Upper lobe of right lung (tissue), 1 donor: ENCODE measurements around the gene MBD4. TPM values are rescaled to one million over a fixed set of nuclear protein-coding genes. Genes with fewer than 3 reads are reported as not detected.

Source experiments
- ATAC-seq: fragments of 200-7000 bp; cut with Tn5 transposase; one replicate; pipeline ENCODE4 v1.9.1; 2020; ENCODE audit warnings: mild to moderate bottlenecking, moderate library complexity
- DNase-seq: peaks from one replicate; pipeline ENCODE4 v3.0.0-alpha.2; 2020
- H3K27ac ChIP-seq: fragments of 200-600 bp; one replicate; pipeline ENCODE4 v1.8.0; 2022
- H3K27me3 ChIP-seq: fragments of 200-600 bp; one replicate; pipeline ENCODE4 v1.8.0; 2022; ENCODE audit warnings: mild to moderate bottlenecking
- H3K36me3 ChIP-seq: fragments of 200-600 bp; one replicate; pipeline ENCODE4 v1.8.0; 2022
- H3K4me1 ChIP-seq: fragments of 200-600 bp; one replicate; pipeline ENCODE4 v1.8.0; 2022
- H3K4me3 ChIP-seq: fragments of 200-600 bp; one replicate; pipeline ENCODE4 v1.8.0; 2022; ENCODE audit warnings: mild to moderate bottlenecking
- H3K9me3 ChIP-seq: fragments of 200-600 bp; one replicate; pipeline ENCODE4 v1.8.0; 2022
- CTCF ChIP-seq: fragments of 200-600 bp; IDR thresholded peaks from one replicate; pipeline ENCODE4 v1.8.0; 2022; ENCODE audit warnings: antibody characterized with exemption
- intact Hi-C: fragments of 100-400 bp; cut with DNase I; formaldehyde crosslinking; loops from one replicate; pipeline ENCODE4 v1.11.0; 2022
- total RNA-seq: library from RNA; stranded (reverse); fragmentation: NEBNext Ultra II Directional; extraction: Animal tissue kit (Norgen Biotek cat#: 25700); gene quantifications from one replicate; pipeline ENCODE4 v1.2.1, GENCODE V29; 2021
- donor health status: DM: no; HTN: yes; CAD: no; lungs with severe emphysema.

The MBD4 gene
- total RNA-seq, 1 donor from 2014 or later: 36.4 TPM

- DNase-seq (no peak), ATAC-seq (no peak)
- intact Hi-C loops: no loop called here
- H3K36me3 ChIP-seq: no peaks in the 10 kb centered on the region
- H3K27me3 ChIP-seq: no peaks in the 10 kb centered on the region
- H3K27ac ChIP-seq: no peak overlapping the region
- H3K4me3 ChIP-seq: no peak overlapping the region
- no peaks in the 10 kb centered on the region for H3K9me3 ChIP-seq
- TF ChIP-seq CTCF: no peak
- H3K4me1 ChIP-seq: no peaks in the 10 kb centered on the region
Measured at GRCh38 chr3:129410971-129411370, 28.8 kb downstream of the MBD4 start.

GRCh38 chr3:129409541-129409940 is 30.2 kb downstream of the MBD4 start:
- no peaks in the 10 kb centered on the region for H3K27me3 ChIP-seq
- no peaks in the 10 kb centered on the region for H3K36me3 ChIP-seq
- no peaks in the 10 kb centered on the region for H3K9me3 ChIP-seq
- DNase-seq (no peak), ATAC-seq (no peak)
- intact Hi-C loops: no loop called here
- H3K4me3 ChIP-seq: no peak overlapping the region
- TF ChIP-seq CTCF: no peak
- H3K27ac ChIP-seq: no peak overlapping the region
- H3K4me1 ChIP-seq: no peaks in the 10 kb centered on the region

- ATAC-seq (no peak), DNase-seq (no peak)
- H3K4me3 ChIP-seq: no peak overlapping the region
- no peaks in the 10 kb centered on the region for H3K4me1 ChIP-seq
- no peaks in the 10 kb centered on the region for H3K9me3 ChIP-seq
- H3K27me3 ChIP-seq: no peaks in the 10 kb centered on the region
- H3K27ac ChIP-seq: no peak overlapping the region
- intact Hi-C loops: no loop called here
- H3K36me3 ChIP-seq: no peaks in the 10 kb centered on the region
- no peak for TF ChIP-seq CTCF
Measured at GRCh38 chr3:129404610-129405009, 35.1 kb downstream of the MBD4 start.

- ATAC-seq (no peak), DNase-seq (no peak)
- Histone ChIP-seq H3K27ac (no peak overlapping the region), H3K27me3 (no peaks in the 10 kb centered on the region), H3K36me3 (no peaks in the 10 kb centered on the region), H3K9me3 (no peaks in the 10 kb centered on the region), H3K4me1 (no peaks in the 10 kb centered on the region), H3K4me3 (no peak overlapping the region)
- intact Hi-C loops: no loop called here
- no peak for TF ChIP-seq CTCF
Measured at GRCh38 chr3:129404130-129404529, 35.6 kb downstream of the MBD4 start.

GRCh38 chr3:129403450-129403849 is 36.3 kb downstream of the MBD4 start:
- intact Hi-C loops: no loop called here
- Histone ChIP-seq H3K9me3 (no peaks in the 10 kb centered on the region), H3K36me3 (no peaks in the 10 kb centered on the region), H3K4me3 (no peak overlapping the region), H3K4me1 (peaks cover 2% of the 10 kb centered on the region), H3K27ac (no peak overlapping the region), H3K27me3 (no peaks in the 10 kb centered on the region)
- no peak for DNase-seq
- ATAC-seq: no peak
- TF ChIP-seq CTCF: no peak

- intact Hi-C loops: no loop called here
- no peak for TF ChIP-seq CTCF
- H3K9me3 ChIP-seq: no peaks in the 10 kb centered on the region
- H3K27ac ChIP-seq: no peak overlapping the region
- ATAC-seq (no peak), DNase-seq (no peak)
- H3K27me3 ChIP-seq: no peaks in the 10 kb centered on the region
- H3K36me3 ChIP-seq: no peaks in the 10 kb centered on the region
- H3K4me1 ChIP-seq: peaks cover 10% of the 10 kb centered on the region
- no peak overlapping the region for H3K4me3 ChIP-seq
Measured at GRCh38 chr3:129402616-129403015, 37.1 kb downstream of the MBD4 start.
